ENCODE results near the gene E2F4. TPM values are rescaled to one million over a fixed set of nuclear protein-coding genes. Genes with fewer than 3 reads are reported as not detected.

Gene E2F4
- total RNA-seq, 1 experiment from 2014 or later, result 86.2 TPM

DNA sequence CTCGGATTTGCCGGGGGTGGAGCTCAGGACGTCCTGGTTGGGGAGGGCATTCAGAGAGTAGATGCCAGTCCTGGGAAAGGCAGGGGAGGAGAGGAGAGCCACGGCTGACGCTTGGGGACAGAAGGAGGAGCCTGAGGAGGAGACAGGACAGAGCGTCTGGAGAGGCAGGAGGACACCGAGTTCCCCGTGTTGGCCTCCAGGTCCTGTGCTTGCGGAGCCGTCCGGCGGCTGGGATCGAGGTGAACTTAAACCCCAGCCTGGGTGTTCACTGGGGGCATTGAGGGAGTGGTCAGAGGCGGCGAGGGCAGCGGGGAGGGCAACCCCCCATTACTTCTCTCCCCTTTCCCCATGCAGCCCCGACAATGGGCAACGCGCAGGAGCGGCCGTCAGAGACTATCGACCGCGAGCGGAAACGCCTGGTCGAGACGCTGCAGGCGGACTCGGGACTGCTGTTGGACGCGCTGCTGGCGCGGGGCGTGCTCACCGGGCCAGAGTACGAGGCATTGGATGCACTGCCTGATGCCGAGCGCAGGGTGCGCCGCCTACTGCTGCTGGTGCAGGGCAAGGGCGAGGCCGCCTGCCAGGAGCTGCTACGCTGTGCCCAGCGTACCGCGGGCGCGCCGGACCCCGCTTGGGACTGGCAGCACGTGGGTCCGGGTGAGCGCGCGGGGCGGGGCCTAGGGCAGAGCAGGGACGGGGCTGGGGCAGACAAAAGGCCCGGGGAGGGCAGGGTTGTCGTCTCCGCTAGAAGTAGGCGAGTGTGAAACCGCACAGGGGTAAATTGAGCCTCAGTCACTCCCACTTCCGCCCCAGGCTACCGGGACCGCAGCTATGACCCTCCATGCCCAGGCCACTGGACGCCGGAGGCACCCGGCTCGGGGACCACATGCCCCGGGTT lies 17.9 kb upstream of the E2F4 start:
- H4K20me1 ChIP-seq (ENCODE audit: low read length), result no peaks in the 10 kb centered on the region
- BruUV-seq (replicated peaks), result no TSS peak
- POLR2A ChIA-PET (ENCODE audit: unreplicated experiment), result interaction anchor here (0.6 kb wide), 1 partner anchor 556 kb away, joined by 4 read pairs; no protein-coding TSS in a partner anchor

DNA sequence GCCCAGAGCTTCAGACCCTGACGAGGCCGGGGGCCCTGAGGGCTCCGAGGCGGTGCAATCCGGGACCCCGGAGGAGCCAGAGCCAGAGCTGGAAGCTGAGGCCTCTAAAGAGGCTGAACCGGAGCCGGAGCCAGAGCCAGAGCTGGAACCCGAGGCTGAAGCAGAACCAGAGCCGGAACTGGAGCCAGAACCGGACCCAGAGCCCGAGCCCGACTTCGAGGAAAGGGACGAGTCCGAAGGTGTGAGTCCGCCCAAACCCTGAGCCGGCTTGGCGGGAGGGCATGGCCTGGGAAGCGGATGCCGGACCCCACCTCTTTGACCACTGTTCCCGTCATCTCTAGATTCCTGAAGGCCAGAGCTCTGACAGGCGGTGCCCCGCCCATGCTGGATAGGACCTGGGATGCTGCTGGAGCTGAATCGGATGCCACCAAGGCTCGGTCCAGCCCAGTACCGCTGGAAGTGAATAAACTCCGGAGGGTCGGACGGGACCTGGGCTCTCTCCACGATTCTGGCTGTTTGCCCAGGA lies 17.2 kb upstream of the E2F4 start:
- POLR2A ChIA-PET (ENCODE audit: unreplicated experiment), result no interaction called here
- DNase-seq (no peak), ATAC-seq (no peak)
- intact Hi-C loops (cut with micrococcal nuclease), result loop anchor here (2.0 kb wide), 1 partner anchor 14 kb away; no protein-coding TSS in a partner anchor
- Histone ChIP-seq H3K27me3 (ENCODE audit: low read length) (no peaks in the 10 kb centered on the region), H3K36me3 (ENCODE audit: low read depth, low read length) (no peaks in the 10 kb centered on the region), H3K9ac (ENCODE audit: low read length) (peak overlapping the region; percentile 65), H3K4me3 (ENCODE audit: low read length) (peak overlapping the region; percentile 71), H3K4me2 (ENCODE audit: low read length) (peak overlapping the region; percentile 97), H3K9me2 (replicated peaks; ENCODE audit: low read length) (no peaks in the 10 kb centered on the region), H4K20me1 (ENCODE audit: low read length) (no peaks in the 10 kb centered on the region), H2AFZ (ENCODE audit: low read length) (peak overlapping the region; percentile 54), H3K27ac (ENCODE audit: low read length) (peak overlapping the region; percentile 69), H3K79me2 (ENCODE audit: low read length) (peaks cover 22% of the 10 kb centered on the region), H3F3A (ENCODE audit: low read length, unreplicated experiment) (no peaks in the 10 kb centered on the region), H3K9me3 (ENCODE audit: low read length) (no peaks in the 10 kb centered on the region), H3K4me1 (ENCODE audit: insufficient read depth, low read length) (peaks cover 46% of the 10 kb centered on the region)
- TF ChIP-seq EZH2 (IDR thresholded peaks at IDR 0.05; ENCODE audit: low read length, unreplicated experiment) (no peak), EZH2phosphoT487 (IDR thresholded peaks at IDR 0.05; ENCODE audit: borderline replicate concordance, low read length) (no peak)
- TF ChIP-seq, protein P1, sequence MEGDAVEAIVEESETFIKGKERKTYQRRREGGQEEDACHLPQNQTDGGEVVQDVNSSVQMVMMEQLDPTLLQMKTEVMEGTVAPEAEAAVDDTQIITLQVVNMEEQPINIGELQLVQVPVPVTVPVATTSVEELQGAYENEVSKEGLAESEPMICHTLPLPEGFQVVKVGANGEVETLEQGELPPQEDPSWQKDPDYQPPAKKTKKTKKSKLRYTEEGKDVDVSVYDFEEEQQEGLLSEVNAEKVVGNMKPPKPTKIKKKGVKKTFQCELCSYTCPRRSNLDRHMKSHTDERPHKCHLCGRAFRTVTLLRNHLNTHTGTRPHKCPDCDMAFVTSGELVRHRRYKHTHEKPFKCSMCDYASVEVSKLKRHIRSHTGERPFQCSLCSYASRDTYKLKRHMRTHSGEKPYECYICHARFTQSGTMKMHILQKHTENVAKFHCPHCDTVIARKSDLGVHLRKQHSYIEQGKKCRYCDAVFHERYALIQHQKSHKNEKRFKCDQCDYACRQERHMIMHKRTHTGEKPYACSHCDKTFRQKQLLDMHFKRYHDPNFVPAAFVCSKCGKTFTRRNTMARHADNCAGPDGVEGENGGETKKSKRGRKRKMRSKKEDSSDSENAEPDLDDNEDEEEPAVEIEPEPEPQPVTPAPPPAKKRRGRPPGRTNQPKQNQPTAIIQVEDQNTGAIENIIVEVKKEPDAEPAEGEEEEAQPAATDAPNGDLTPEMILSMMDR (conservative IDR thresholded peaks at IDR 0.05; ENCODE audit: low read depth, low read length), result no peak
- BruUV-seq (replicated peaks), result TSS peak; percentile 28
- CTCF ChIA-PET, result no interaction called here

More for the DNA sequence above, 17.9 kb upstream of the E2F4 start:
- CTCF ChIA-PET, result interaction anchor here (1.0 kb wide), 1 partner anchor 11 kb away, joined by 7 read pairs; no protein-coding TSS in a partner anchor
- H3K79me2 ChIP-seq (ENCODE audit: low read length), result peaks cover 22% of the 10 kb centered on the region
- H3K4me3 ChIP-seq (ENCODE audit: low read length), result peak overlapping the region; percentile 71
- H3K9me2 ChIP-seq (replicated peaks; ENCODE audit: low read length), result no peaks in the 10 kb centered on the region
- intact Hi-C loops (cut with micrococcal nuclease), result loop anchor here (2.0 kb wide), 1 partner anchor 13 kb away; no protein-coding TSS in a partner anchor
- peak overlapping the region; percentile 69 for H3K27ac ChIP-seq (ENCODE audit: low read length)
- H3K27me3 ChIP-seq (ENCODE audit: low read length), result no peaks in the 10 kb centered on the region
- DNase-seq (peak; percentile 87), ATAC-seq (peak; percentile 67)
- no peaks in the 10 kb centered on the region for H3K36me3 ChIP-seq (ENCODE audit: low read depth, low read length)
- peak overlapping the region; percentile 65 for H3K9ac ChIP-seq (ENCODE audit: low read length)
- peak overlapping the region; percentile 54 for H2AFZ ChIP-seq (ENCODE audit: low read length)
- TF ChIP-seq, protein P1 (conservative IDR thresholded peaks at IDR 0.05; ENCODE audit: low read depth, low read length), result peak; percentile 16; the same call in 1 of the 2 replicates
- TF ChIP-seq EZH2 (IDR thresholded peaks at IDR 0.05; ENCODE audit: low read length, unreplicated experiment), result no peak
- TF ChIP-seq EZH2phosphoT487 (IDR thresholded peaks at IDR 0.05; ENCODE audit: borderline replicate concordance, low read length), result peak; percentile 95
- H3K4me2 ChIP-seq (ENCODE audit: low read length), result peak overlapping the region; percentile 97
- no peaks in the 10 kb centered on the region for H3F3A ChIP-seq (ENCODE audit: low read length, unreplicated experiment)
- H3K9me3 ChIP-seq (ENCODE audit: low read length), result no peaks in the 10 kb centered on the region
- peaks cover 51% of the 10 kb centered on the region for H3K4me1 ChIP-seq (ENCODE audit: insufficient read depth, low read length)
